Upper lobe of right lung (tissue), 1 donor: ENCODE results near the gene TNFRSF1B. TPM values are rescaled to one million over a fixed set of nuclear protein-coding genes. Genes with fewer than 3 reads are reported as not detected.

ENCODE experiments used
- ATAC-seq: fragments of 200-7000 bp; cut with Tn5 transposase; one replicate; pipeline ENCODE4 v1.9.1; 2020; ENCODE audit warnings: mild to moderate bottlenecking, moderate library complexity
- DNase-seq: peaks from one replicate; pipeline ENCODE4 v3.0.0-alpha.2; 2020
- H3K27ac ChIP-seq: fragments of 200-600 bp; one replicate; pipeline ENCODE4 v1.8.0; 2022
- H3K27me3 ChIP-seq: fragments of 200-600 bp; one replicate; pipeline ENCODE4 v1.8.0; 2022; ENCODE audit warnings: mild to moderate bottlenecking
- H3K36me3 ChIP-seq: fragments of 200-600 bp; one replicate; pipeline ENCODE4 v1.8.0; 2022
- H3K4me1 ChIP-seq: fragments of 200-600 bp; one replicate; pipeline ENCODE4 v1.8.0; 2022
- H3K4me3 ChIP-seq: fragments of 200-600 bp; one replicate; pipeline ENCODE4 v1.8.0; 2022; ENCODE audit warnings: mild to moderate bottlenecking
- H3K9me3 ChIP-seq: fragments of 200-600 bp; one replicate; pipeline ENCODE4 v1.8.0; 2022
- CTCF ChIP-seq: fragments of 200-600 bp; IDR thresholded peaks from one replicate; pipeline ENCODE4 v1.8.0; 2022; ENCODE audit warnings: antibody characterized with exemption
- intact Hi-C: fragments of 100-400 bp; cut with DNase I; formaldehyde crosslinking; loops from one replicate; pipeline ENCODE4 v1.11.0; 2022
- total RNA-seq: library from RNA; stranded (reverse); fragmentation: NEBNext Ultra II Directional; extraction: Animal tissue kit (Norgen Biotek cat#: 25700); gene quantifications from one replicate; pipeline ENCODE4 v1.2.1, GENCODE V29; 2021
- donor health status: DM: no; HTN: yes; CAD: no; lungs with severe emphysema.

The TNFRSF1B gene
- total RNA-seq, 1 donor from 2014 or later = 62.4 TPM

GRCh38 chr1:12185918-12186678, 19.3 kb downstream of the TNFRSF1B start:
- intact Hi-C loops = no loop called here
- no peaks in the 10 kb centered on the region for H3K27me3 ChIP-seq
- TF ChIP-seq CTCF = no peak
- no peaks in the 10 kb centered on the region for H3K9me3 ChIP-seq
- peaks cover 12% of the 10 kb centered on the region for H3K36me3 ChIP-seq
- H3K27ac ChIP-seq = peak overlapping the region; percentile 93
- ATAC-seq (peak; percentile 3), DNase-seq (no peak)
- peaks cover 69% of the 10 kb centered on the region for H3K4me1 ChIP-seq
- no peak overlapping the region for H3K4me3 ChIP-seq

- intact Hi-C loops = no loop called here
- Histone ChIP-seq H3K4me1 (peaks cover 63% of the 10 kb centered on the region), H3K9me3 (no peaks in the 10 kb centered on the region), H3K27me3 (no peaks in the 10 kb centered on the region), H3K36me3 (peaks cover 18% of the 10 kb centered on the region), H3K4me3 (no peak overlapping the region), H3K27ac (peak overlapping the region; percentile 93)
- DNase-seq = no peak
- no peak for TF ChIP-seq CTCF
- ATAC-seq = no peak
Observed at GRCh38 chr1:12186679-12186985, 19.8 kb downstream of the TNFRSF1B start.

GRCh38 chr1:12188115-12188514, 21.3 kb downstream of the TNFRSF1B start:
- Histone ChIP-seq H3K36me3 (peaks cover 30% of the 10 kb centered on the region), H3K9me3 (no peaks in the 10 kb centered on the region), H3K4me1 (peaks cover 49% of the 10 kb centered on the region), H3K27ac (no peak overlapping the region), H3K27me3 (no peaks in the 10 kb centered on the region), H3K4me3 (no peak overlapping the region)
- ATAC-seq (no peak), DNase-seq (no peak)
- intact Hi-C loops = no loop called here
- no peak for TF ChIP-seq CTCF

GRCh38 chr1:12188657-12189327, 22.0 kb downstream of the TNFRSF1B start:
- H3K27me3 ChIP-seq = no peaks in the 10 kb centered on the region
- intact Hi-C loops = no loop called here
- H3K9me3 ChIP-seq = no peaks in the 10 kb centered on the region
- H3K4me1 ChIP-seq = peaks cover 43% of the 10 kb centered on the region
- no peak for TF ChIP-seq CTCF
- no peak overlapping the region for H3K4me3 ChIP-seq
- H3K27ac ChIP-seq = peak overlapping the region; percentile 51
- H3K36me3 ChIP-seq = peaks cover 37% of the 10 kb centered on the region
- DNase-seq (no peak), ATAC-seq (no peak)

GRCh38 chr1:12189328-12189682, 22.5 kb downstream of the TNFRSF1B start:
- DNase-seq (no peak), ATAC-seq (no peak)
- H3K4me3 ChIP-seq = no peak overlapping the region
- no peak for TF ChIP-seq CTCF
- no peaks in the 10 kb centered on the region for H3K9me3 ChIP-seq
- H3K4me1 ChIP-seq = peaks cover 38% of the 10 kb centered on the region
- no peaks in the 10 kb centered on the region for H3K27me3 ChIP-seq
- peak overlapping the region; percentile 51 for H3K27ac ChIP-seq
- H3K36me3 ChIP-seq = peaks cover 42% of the 10 kb centered on the region
- intact Hi-C loops = no loop called here
